Measurements from ENCODE around the gene EIF2AK2. TPM values are rescaled to one million over a fixed set of nuclear protein-coding genes. Genes with fewer than 3 reads are reported as not detected.

The EIF2AK2 gene
- total RNA-seq, 6 experiments from 2014 or later = 10.2 to 19.0 (median 13.3) TPM

DNA sequence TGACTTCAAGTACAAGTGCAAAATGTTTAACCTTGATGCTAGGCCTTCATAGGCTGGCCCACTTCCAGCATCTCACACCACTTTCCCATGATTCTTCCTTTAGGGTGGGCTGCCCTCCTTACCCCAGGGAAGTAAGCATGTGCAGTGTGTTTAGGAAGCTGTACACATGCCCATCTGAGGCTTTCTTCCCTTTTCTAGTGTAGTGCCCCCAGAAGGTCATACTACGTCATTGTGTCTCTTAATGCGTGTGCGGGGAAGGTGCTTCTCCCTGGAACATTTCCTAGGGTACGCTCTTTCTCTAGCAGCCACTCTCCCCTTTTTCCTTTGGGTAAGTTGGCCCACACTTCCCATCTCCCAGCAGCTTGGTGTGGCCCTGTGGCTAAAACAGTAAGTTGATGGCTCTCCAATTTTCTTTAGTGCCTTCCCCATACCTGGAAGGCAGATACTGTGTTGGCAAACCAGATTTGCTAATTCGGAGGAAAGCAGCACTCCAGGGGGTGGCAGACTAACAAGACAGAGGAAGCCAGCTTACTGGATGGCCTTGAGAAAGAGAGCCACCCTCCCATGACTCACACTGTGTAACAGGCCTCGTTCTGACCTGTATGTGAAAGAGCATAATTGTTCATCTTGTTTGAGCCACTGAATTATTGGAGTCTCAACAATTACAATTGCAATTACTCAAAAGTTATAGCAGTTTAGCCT, 32.8 kb upstream of the EIF2AK2 start:
- H3K27me3 ChIP-seq = no peaks in the 10 kb centered on the region
- no peaks in the 10 kb centered on the region for H3K4me1 ChIP-seq
- H3K36me3 ChIP-seq = no peaks in the 10 kb centered on the region
- ATAC-seq (peak in 3 of 4 donors; percentile 29 to 79 (median 53)), DNase-seq (no peak)
- WGBS (ENCODE audit: insufficient coverage, low coverage, low lambda C conversion rate, missing lambda C conversion rate) = 67% methylated on average over 6 of the region's 6 CpGs
- H3K4me3 ChIP-seq = no peak overlapping the region
- TF ChIP-seq POLR2A (IDR thresholded peaks at IDR 0.05) = no peak
- intact Hi-C loops (cut with DNase I) = no loop called here
- no peaks in the 10 kb centered on the region for H3K9me3 ChIP-seq
- H3K27ac ChIP-seq = no peak overlapping the region

DNA sequence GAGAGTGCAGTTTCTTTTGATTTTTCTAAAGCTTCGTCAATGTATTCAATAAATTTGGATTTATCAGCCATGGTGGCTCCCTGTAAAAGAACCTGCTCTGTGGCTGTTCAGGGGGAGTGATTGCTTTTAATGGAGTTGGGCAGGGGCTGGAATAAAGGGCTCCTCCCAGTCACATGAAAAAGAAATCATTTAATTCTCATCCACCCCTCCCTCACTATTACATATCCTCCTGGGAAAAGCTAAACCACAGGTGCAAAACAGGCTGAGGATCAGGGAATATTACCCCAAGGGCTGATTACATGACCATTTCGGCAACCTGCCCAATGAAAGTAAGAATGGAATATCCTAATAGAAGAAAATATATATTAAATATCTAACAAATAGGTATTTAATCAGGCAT, 31.8 kb upstream of the EIF2AK2 start, which contains the start of gene SULT6B1:
TSS of gene SULT6B1 (minus strand) at position 101 of the 400 bp plus-strand sequence. CDS start at position 71, 30 bp downstream.
- H3K27ac ChIP-seq = no peak within 1 kb of the TSS
- no peaks in the 10 kb centered on the region for H3K4me1 ChIP-seq
- WGBS (ENCODE audit: insufficient coverage, low coverage, low lambda C conversion rate, missing lambda C conversion rate) = 88% methylated on average over 2 of the region's 2 CpGs
- intact Hi-C loops (cut with DNase I) = no loop called here
- TF ChIP-seq POLR2A (IDR thresholded peaks at IDR 0.05) = no peak
- TF ChIP-seq, protein P1, sequence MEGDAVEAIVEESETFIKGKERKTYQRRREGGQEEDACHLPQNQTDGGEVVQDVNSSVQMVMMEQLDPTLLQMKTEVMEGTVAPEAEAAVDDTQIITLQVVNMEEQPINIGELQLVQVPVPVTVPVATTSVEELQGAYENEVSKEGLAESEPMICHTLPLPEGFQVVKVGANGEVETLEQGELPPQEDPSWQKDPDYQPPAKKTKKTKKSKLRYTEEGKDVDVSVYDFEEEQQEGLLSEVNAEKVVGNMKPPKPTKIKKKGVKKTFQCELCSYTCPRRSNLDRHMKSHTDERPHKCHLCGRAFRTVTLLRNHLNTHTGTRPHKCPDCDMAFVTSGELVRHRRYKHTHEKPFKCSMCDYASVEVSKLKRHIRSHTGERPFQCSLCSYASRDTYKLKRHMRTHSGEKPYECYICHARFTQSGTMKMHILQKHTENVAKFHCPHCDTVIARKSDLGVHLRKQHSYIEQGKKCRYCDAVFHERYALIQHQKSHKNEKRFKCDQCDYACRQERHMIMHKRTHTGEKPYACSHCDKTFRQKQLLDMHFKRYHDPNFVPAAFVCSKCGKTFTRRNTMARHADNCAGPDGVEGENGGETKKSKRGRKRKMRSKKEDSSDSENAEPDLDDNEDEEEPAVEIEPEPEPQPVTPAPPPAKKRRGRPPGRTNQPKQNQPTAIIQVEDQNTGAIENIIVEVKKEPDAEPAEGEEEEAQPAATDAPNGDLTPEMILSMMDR (IDR thresholded peaks at IDR 0.05) = no peak
- H3K4me3 ChIP-seq = no peak within 1 kb of the TSS
- DNase-seq = no peak
- no peaks in the 10 kb centered on the region for H3K9me3 ChIP-seq
- H3K27me3 ChIP-seq = no peaks in the 10 kb centered on the region
- no peaks in the 10 kb centered on the region for H3K36me3 ChIP-seq
- no peak for ATAC-seq

DNA sequence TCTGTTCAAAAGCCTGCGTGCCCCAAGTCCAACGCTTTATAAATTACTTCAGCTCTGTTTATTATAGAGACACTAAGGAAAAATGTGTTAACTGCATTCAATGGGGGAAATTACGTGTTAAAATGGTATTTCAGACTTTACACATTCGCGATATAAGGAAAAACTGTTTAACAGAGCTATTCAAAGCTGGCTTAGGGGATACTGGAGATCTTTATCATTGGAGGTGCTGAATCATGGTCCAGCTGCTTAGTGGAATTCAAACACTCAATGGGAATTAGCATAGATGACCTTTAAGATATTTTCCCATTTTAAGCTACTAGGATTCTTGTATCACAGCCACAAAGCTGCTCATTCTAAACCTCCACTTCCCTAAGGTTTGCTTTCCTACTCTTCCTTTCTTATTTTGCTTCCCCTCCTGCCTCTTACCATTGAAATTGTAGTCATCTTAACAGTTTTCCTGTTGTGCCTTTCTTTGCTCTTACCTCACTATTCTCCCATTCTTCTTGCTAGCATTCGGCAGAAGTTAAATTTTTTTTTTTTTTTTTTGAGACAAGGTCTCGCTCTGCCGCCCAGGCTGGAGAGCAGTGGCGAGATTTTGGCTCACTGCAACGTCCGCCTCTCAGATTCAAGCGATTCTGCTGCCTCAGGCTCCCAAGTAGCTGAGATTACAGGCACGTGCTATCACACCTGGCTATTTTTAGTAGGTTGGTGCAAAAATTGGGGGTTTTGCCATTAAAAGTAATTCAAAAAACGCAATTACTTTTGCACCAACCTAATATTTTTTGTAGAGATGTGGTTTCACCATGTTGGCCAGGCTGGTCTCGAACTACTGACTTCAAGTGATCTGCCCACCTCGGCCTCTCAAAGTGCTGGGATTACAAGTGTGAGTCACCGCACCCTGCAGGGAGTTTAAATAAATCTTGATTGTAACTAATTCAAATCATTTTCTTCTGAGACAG, 25.2 kb upstream of the EIF2AK2 start:
- no peaks in the 10 kb centered on the region for H3K36me3 ChIP-seq
- H3K27me3 ChIP-seq = no peaks in the 10 kb centered on the region
- no peak overlapping the region for H3K27ac ChIP-seq
- DNase-seq = no peak
- no peaks in the 10 kb centered on the region for H3K4me1 ChIP-seq
- intact Hi-C loops (cut with DNase I) = no loop called here
- no peak overlapping the region for H3K4me3 ChIP-seq
- TF ChIP-seq, protein P1 (IDR thresholded peaks at IDR 0.05) = no peak
- TF ChIP-seq POLR2A (IDR thresholded peaks at IDR 0.05) = no peak
- ATAC-seq = no peak
- H3K9me3 ChIP-seq = no peaks in the 10 kb centered on the region
- 69% methylated on average over 15 of the region's 17 CpGs for WGBS (ENCODE audit: insufficient coverage, low coverage, low lambda C conversion rate, missing lambda C conversion rate)

DNA sequence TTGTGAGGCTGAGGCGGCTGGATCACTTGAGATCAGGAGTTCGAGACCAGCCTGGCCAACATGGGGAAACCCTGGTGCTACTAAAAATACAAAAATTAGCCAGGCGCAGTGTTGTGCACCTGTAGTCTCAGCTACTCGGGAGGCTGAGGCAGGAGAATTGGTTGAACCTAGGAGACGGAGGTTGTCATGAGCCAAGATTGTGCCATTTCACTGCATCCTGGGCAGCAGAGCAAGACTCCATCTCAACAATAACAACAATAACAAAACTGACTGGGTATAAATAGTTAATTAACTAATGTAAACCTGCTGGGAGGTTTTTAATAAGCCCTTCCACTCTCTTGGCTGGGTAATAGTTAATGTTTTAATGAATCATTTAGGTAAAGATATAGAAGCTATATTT, 23.9 kb upstream of the EIF2AK2 start:
- intact Hi-C loops (cut with DNase I) = no loop called here
- no peak overlapping the region for H3K27ac ChIP-seq
- H3K9me3 ChIP-seq = no peaks in the 10 kb centered on the region
- no peaks in the 10 kb centered on the region for H3K4me1 ChIP-seq
- ATAC-seq (no peak), DNase-seq (no peak)
- TF ChIP-seq, protein P1 (IDR thresholded peaks at IDR 0.05) = no peak
- TF ChIP-seq POLR2A (IDR thresholded peaks at IDR 0.05) = no peak
- no peaks in the 10 kb centered on the region for H3K36me3 ChIP-seq
- H3K27me3 ChIP-seq = no peaks in the 10 kb centered on the region
- 75% methylated on average over 5 of the region's 5 CpGs for WGBS (ENCODE audit: insufficient coverage, low coverage, low lambda C conversion rate, missing lambda C conversion rate)
- no peak overlapping the region for H3K4me3 ChIP-seq
